NCI-H2227 (cell line): ENCODE data around the gene ERCC6L.

Experiments used
- DNase-seq: peaks from one replicate; lab custom pipeline; 2025; ENCODE audit not compliant: unreplicated experiment; lab: John Stamatoyannopoulos, UW

ERCC6L gene

GRCh38 chrX:72169008-72169728, 69.7 kb downstream of the ERCC6L start:
- DNase-seq: no peak

- no peak for DNase-seq
Measured at GRCh38 chrX:72165551-72165950, 73.3 kb downstream of the ERCC6L start.

GRCh38 chrX:72159769-72160168, 79.1 kb downstream of the ERCC6L start:
- DNase-seq: no peak

- no peak for DNase-seq
Measured at GRCh38 chrX:72158773-72159172, 80.1 kb downstream of the ERCC6L start.
